Esophagus muscularis mucosa (tissue), 4 donors: ENCODE measurements around the gene ZFAND2B. TPM values are rescaled to one million over a fixed set of nuclear protein-coding genes. Genes with fewer than 3 reads are reported as not detected.
"Not testable (repeated sequence)": the region's sequence is repeated elsewhere in the genome, so short reads cannot be mapped to it uniquely, and the experiment has no call there.

Source experiments
- DNase-seq: peaks from one replicate; pipeline ENCODE4 v3.0.0-alpha.2; 2017; ENCODE audit errors: extremely low spot score
- H3K27ac ChIP-seq, 4 donors: fragments of 200-600 bp; sonication (generic); replicated peaks in 1 of 4; 1 replicate in 3 of 4; 2 replicates in 1 of 4; pipeline ENCODE4 v1.5.1; 2016 to 2019; ENCODE audit warnings: mild to moderate bottlenecking in 1 of 4
- H3K27me3 ChIP-seq, 4 donors: fragments of 200-600 bp; sonication (generic); one replicate each; pipeline versions ENCODE4 v1.5.1 to v1.6.0; 2016 to 2019
- H3K36me3 ChIP-seq, 4 donors: fragments of 200-600 bp; sonication (generic); one replicate each; pipeline ENCODE4 v1.5.1; 2016 to 2019
- H3K4me1 ChIP-seq, 4 donors: fragments of 200-600 bp; sonication (generic); one replicate each; pipeline ENCODE4 v1.5.1; 2016 to 2019
- H3K4me3 ChIP-seq, 4 donors: fragments of 200-600 bp; sonication (generic); 1 replicate in 2 of 4; 2 replicates in 2 of 4; pipeline ENCODE4 v1.5.1; 2016 to 2019; ENCODE audit warnings: mild to moderate bottlenecking in 4 of 4, moderate library complexity in 1 of 4
- H3K9me3 ChIP-seq, 4 donors: fragments of 200-600 bp; sonication (generic); 1 replicate in 3 of 4; 2 replicates in 1 of 4; pipeline ENCODE4 v1.5.1; 2016 to 2019
- EP300 ChIP-seq: sonication (generic); formaldehyde crosslinking; IDR thresholded peaks from one replicate; pipeline ENCODE4 v1.6.1; 2017; ENCODE audit warnings: antibody characterized with exemption
- POLR2A ChIP-seq: fragments of 450-650 bp; IDR thresholded peaks from one replicate; pipeline ENCODE4 v1.6.1; 2017; ENCODE audit warnings: antibody characterized with exemption, moderate library complexity, mild to moderate bottlenecking, low read depth
- POLR2AphosphoS5 ChIP-seq, 2 donors: sonication (generic); formaldehyde crosslinking; IDR thresholded peaks; one replicate each; pipeline ENCODE4 v1.6.1; 2017; ENCODE audit warnings: antibody characterized with exemption in 2 of 2
- WGBS: methylation state at CpG from one replicate; pipeline ENCODE4 v1.1.5; 2018; 5-methylcytosine and 5-hydroxymethylcytosine counted together
- intact Hi-C: fragments of 100-400 bp; cut with DNase I; formaldehyde crosslinking; loops from one replicate; pipeline ENCODE4 v1.15.1; 2023
- total RNA-seq, 4 donors: library from RNA; depleted of rRNA; stranded (reverse); fragments of >200 nt; gene quantifications; one replicate each; pipeline versions ENCODE4 v1.1.0 to v1.2.1, GENCODE V29; 2016
- TF ChIP-seq, protein P1 (sequence below), 3 experiments: fragments of 200-600 bp in 2 of 3; fragments of 450-650 bp in 1 of 3; sonication (generic) in 2 of 3; IDR thresholded peaks; one replicate each; pipeline ENCODE4 v1.5.1; 2017 to 2019; ENCODE audit warnings: antibody characterized with exemption in 3 of 3, mild to moderate bottlenecking in 2 of 3, moderate library complexity in 1 of 3

The ZFAND2B gene
- total RNA-seq, 4 donors from 2014 or later = 27.0 to 50.1 (median 36.9) TPM

GRCh38 chr2:219197388-219197787, 9.2 kb upstream of the ZFAND2B start:
- TF ChIP-seq, protein P1, sequence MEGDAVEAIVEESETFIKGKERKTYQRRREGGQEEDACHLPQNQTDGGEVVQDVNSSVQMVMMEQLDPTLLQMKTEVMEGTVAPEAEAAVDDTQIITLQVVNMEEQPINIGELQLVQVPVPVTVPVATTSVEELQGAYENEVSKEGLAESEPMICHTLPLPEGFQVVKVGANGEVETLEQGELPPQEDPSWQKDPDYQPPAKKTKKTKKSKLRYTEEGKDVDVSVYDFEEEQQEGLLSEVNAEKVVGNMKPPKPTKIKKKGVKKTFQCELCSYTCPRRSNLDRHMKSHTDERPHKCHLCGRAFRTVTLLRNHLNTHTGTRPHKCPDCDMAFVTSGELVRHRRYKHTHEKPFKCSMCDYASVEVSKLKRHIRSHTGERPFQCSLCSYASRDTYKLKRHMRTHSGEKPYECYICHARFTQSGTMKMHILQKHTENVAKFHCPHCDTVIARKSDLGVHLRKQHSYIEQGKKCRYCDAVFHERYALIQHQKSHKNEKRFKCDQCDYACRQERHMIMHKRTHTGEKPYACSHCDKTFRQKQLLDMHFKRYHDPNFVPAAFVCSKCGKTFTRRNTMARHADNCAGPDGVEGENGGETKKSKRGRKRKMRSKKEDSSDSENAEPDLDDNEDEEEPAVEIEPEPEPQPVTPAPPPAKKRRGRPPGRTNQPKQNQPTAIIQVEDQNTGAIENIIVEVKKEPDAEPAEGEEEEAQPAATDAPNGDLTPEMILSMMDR (IDR thresholded peaks at IDR 0.05) = no peak
- TF ChIP-seq EP300 = no peak
- TF ChIP-seq POLR2AphosphoS5 (IDR thresholded peaks at IDR 0.05) = no peak
- no peak for TF ChIP-seq POLR2A
- H3K27me3 ChIP-seq = peaks cover 0 to 28% (median 0%) of the 10 kb centered on the region in 4 donors
- no peaks in the 10 kb centered on the region for H3K9me3 ChIP-seq
- intact Hi-C loops = no loop called here
- H3K27ac ChIP-seq = no peak overlapping the region
- DNase-seq = no peak
- no peak overlapping the region for H3K4me3 ChIP-seq
- 80% methylated on average over 1 of the region's 1 CpG for WGBS
- no peaks in the 10 kb centered on the region for H3K36me3 ChIP-seq
- H3K4me1 ChIP-seq = no peaks in the 10 kb centered on the region

GRCh38 chr2:219198974-219199373, 7.6 kb upstream of the ZFAND2B start:
- intact Hi-C loops = no loop called here
- Histone ChIP-seq H3K27me3 (peaks cover 0 to 28% (median 0%) of the 10 kb centered on the region in 4 donors), H3K36me3 (no peaks in the 10 kb centered on the region), H3K4me1 (no peaks in the 10 kb centered on the region), H3K4me3 (no peak overlapping the region), H3K9me3 (no peaks in the 10 kb centered on the region), H3K27ac (no peak overlapping the region)
- no peak for DNase-seq
- TF ChIP-seq POLR2AphosphoS5 (IDR thresholded peaks at IDR 0.05) = no peak
- TF ChIP-seq, protein P1 (IDR thresholded peaks at IDR 0.05) = no peak
- TF ChIP-seq POLR2A = no peak
- TF ChIP-seq EP300 = no peak
- WGBS = 76% methylated on average over 5 of the region's 5 CpGs

- no peaks in the 10 kb centered on the region for H3K36me3 ChIP-seq
- 85% methylated on average over 12 of the region's 12 CpGs for WGBS
- peak; percentile 10 for DNase-seq
- H3K4me1 ChIP-seq = no peaks in the 10 kb centered on the region
- no peak overlapping the region for H3K27ac ChIP-seq
- TF ChIP-seq POLR2AphosphoS5 (IDR thresholded peaks at IDR 0.05) (no peak), POLR2A (no peak)
- H3K4me3 ChIP-seq = no peak overlapping the region
- intact Hi-C loops = no loop called here
- no peaks in the 10 kb centered on the region for H3K9me3 ChIP-seq
- peaks cover 0 to 28% (median 0%) of the 10 kb centered on the region in 4 donors for H3K27me3 ChIP-seq
Observed at GRCh38 chr2:219199470-219200211, 6.9 kb upstream of the ZFAND2B start.

GRCh38 chr2:219200502-219201326, 5.9 kb upstream of the ZFAND2B start:
- H3K27me3 ChIP-seq = peaks cover 0 to 28% (median 0%) of the 10 kb centered on the region in 4 donors
- H3K27ac ChIP-seq, H3K4me3 ChIP-seq, H3K36me3 ChIP-seq, H3K9me3 ChIP-seq, intact Hi-C loops, H3K4me1 ChIP-seq: not testable (repeated sequence)
- WGBS = 90% methylated on average over 26 of the region's 26 CpGs
- peak; percentile 50 for DNase-seq

DNA sequence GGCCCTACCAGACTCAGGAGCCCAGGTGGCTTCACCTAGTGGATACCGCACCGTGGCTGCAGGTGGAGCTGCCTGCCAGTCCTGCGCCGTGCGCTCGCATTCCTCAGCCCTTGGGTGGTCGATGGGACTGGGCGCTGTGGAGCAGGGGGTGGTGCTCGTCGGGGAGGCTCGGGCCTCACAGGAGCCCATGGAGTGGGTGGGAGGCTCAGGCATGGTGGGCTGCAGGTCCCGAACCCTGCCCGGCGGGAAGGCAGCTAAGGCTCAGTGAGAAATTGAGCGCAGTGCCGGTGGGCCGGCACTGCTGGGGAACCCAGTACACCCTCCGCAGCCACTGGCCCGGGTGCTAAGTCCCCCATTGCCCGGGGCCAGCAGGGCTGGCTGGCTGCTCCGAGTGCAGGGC, 5.3 kb upstream of the ZFAND2B start:
- 80% methylated on average over 2 of the region's 21 CpGs for WGBS
- H3K36me3 ChIP-seq, H3K9me3 ChIP-seq, intact Hi-C loops, H3K4me1 ChIP-seq, H3K4me3 ChIP-seq, DNase-seq, H3K27ac ChIP-seq: not testable (repeated sequence)
- H3K27me3 ChIP-seq = peaks cover 0 to 28% (median under 1%) of the 10 kb centered on the region in 4 donors
